GM18868 (cell line): ENCODE results near the gene FAM83E.
"Not testable (repeated sequence)": the region's sequence is repeated elsewhere in the genome, so short reads cannot be mapped to it uniquely, and the experiment has no call there.

Source experiments
- ATAC-seq: cut with Tn5 transposase; IDR thresholded peaks from one replicate; pipeline ENCODE4 v1.9.1; 2021; ENCODE audit warnings: mild to moderate bottlenecking, moderate library complexity; ENCODE audit not compliant: unreplicated experiment

The FAM83E gene

DNA sequence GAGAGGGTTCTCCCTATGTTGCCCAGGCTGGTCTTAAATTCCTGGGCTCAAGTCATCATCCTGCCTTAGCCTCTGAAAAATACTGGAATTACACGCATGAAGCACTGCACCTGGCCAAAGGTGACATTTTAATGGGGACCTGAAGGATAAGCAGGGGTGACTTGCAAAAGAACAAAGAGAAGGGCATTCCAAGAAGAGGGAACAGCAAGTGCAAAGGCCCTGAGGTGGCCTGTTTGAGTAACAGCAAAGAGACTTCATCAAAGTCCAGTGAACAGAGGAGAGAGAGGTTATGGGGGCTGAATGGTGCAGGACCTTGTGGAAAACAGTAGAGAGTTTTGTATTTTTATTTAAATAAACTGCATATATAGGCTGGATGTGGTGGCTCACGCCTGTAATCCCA lies 27.0 kb upstream of the FAM83E start:
- ATAC-seq: no peak

GRCh38 chr19:48639483-48640375 lies 24.9 kb upstream of the FAM83E start:
- no peak for ATAC-seq

DNA sequence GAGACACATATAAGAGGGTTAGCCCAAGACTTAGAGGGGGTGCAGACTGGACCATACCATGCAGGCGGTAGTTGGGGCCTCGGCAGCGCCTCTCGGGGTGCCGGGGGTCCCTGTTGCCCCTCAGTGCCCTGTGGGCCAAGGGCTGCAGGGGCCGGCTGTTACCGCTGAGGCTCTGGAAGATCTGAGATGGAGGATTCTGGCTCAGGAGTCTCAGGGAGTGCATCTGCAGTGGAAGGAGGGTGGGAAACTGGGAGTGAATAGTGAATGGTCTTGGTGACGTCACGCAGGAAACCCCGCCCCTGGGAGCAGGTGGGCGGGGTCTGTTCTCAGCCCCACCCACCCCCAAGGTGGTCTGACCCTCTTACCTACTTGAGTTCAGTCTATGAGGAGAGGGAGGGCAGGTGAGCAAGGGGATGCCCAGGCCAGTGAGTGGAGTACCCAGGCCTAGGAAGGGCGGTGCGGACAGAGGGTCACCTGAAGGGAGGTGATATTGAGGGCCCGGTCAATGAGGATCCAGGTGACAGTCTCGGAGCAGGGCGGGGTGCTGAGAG lies 24.0 kb upstream of the FAM83E start:
- no peak for ATAC-seq

- ATAC-seq: peak; percentile 14
These were observed 23.3 kb upstream of the FAM83E start for GRCh38 chr19:48637948-48638830.

DNA sequence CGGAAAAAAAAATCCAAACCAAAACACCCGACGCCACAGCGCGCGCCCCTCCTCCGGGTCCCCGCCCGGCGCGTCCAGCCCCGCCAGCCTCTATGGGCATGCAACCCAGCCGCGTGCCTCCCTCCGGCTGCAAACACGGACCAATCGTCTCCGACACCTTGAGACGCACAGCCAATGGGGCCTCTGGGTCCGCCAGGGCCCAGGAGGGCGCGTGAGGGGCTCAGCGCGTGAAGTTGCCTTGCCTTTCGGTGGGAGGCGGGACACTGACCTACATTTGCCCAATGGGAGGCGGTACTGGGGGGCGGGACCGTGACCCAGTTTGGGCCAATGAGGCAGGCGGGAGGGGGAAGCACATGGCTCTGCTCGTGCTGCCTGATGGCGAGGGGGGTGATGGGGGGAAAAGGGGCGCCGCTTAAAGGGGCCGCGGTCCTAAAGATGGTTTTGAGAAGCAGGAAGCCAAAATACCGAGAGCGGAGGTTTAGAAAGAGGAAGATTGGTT lies 22.6 kb upstream of the FAM83E start:
- peak; percentile 75 for ATAC-seq

- ATAC-seq: no peak
These were observed 22.1 kb upstream of the FAM83E start, which contains the start of gene DBP for GRCh38 chr19:48636859-48637448. TSS of gene DBP (minus strand) at chr19:48637379. CDS start at chr19:48636994, 385 bp downstream.

- ATAC-seq: no peak
These were observed 21.3 kb upstream of the FAM83E start for GRCh38 chr19:48635966-48636858.

GRCh38 chr19:48635263-48635965 lies 20.5 kb upstream of the FAM83E start:
- ATAC-seq: no peak

GRCh38 chr19:48634424-48635262 lies 19.8 kb upstream of the FAM83E start:
- ATAC-seq: peak; percentile 28

- ATAC-seq: no peak
These were observed 19.1 kb upstream of the FAM83E start for GRCh38 chr19:48634036-48634342.

- no peak for ATAC-seq
These were observed 18.5 kb upstream of the FAM83E start for GRCh38 chr19:48633148-48634035.

GRCh38 chr19:48632692-48633147 lies 17.8 kb upstream of the FAM83E start:
- no peak for ATAC-seq

DNA sequence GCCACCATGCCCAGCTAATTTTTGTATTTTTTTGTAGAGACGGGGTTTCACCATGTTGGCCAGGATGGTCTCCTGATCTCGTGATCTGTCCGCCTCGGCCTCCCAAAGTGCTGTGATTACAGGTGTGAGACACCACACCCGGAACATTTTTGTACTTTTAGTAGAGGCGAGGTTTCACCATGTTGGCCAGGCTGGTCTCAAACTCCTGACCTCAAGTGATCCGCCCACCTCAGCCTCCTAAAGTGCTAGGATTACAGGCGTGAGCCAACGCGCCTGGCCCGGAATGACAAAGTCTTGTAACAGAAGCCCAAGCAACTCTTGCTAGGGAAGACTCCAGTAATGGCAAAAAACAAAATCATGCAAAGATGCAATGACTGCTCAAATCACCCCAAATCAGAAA lies 17.4 kb upstream of the FAM83E start:
- not testable (repeated sequence) for ATAC-seq

DNA sequence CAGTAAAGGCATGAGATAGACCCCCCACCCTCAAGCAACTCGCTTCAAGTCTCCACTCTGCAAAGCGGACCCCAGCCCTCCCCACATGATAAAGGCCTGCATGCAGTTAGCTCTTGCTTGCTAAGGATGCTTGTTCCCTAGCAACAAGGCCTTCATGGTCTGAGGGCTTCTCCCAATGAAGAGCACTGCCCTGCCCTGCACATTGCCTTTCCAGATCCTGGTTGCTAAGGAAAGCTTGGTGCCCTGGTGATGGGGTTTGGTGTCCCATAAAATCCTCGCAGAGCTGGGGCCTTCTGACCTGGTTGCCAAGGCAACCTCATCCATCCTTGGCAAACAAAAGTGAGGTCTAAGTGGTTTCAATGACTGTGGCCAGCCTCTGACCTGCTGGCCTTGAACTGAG lies 16.3 kb upstream of the FAM83E start:
- ATAC-seq: no peak

- no peak for ATAC-seq
These were observed 15.6 kb upstream of the FAM83E start for GRCh38 chr19:48630296-48631063.

DNA sequence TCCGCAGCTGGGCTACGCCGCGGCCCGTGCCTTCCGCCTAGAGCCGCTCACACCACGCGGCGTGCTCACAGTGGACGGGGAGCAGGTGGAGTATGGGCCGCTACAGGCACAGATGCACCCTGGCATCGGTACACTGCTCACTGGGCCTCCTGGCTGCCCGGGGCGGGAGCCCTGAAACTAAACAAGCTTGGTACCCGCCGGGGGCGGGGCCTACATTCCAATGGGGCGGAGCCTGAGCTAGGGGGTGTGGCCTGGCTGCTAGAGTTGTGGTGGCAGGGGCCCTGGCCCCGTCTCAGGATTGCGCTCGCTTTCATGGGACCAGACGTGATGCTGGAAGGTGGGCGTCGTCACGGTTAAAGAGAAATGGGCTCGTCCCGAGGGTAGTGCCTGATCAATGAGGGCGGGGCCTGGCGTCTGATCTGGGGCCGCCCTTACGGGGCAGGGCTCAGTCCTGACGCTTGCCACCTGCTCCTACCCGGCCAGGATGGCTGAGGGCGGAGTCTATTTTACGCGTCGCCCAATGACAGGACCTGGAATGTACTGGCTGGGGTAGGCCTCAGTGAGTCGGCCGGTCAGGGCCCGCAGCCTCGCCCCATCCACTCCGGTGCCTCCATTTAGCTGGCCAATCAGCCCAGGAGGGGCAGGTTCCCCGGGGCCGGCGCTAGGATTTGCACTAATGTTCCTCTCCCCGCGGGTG lies 14.9 kb upstream of the FAM83E start:
- no peak for ATAC-seq
